H1 (cell line): ENCODE measurements around the gene ZNF500. TPM values are rescaled to one million over a fixed set of nuclear protein-coding genes. Genes with fewer than 3 reads are reported as not detected.

Source experiments
- CTCF ChIA-PET: fragments of 300-600 bp; sonication (Branson Sonifier 250); formaldehyde crosslinking; loops from one replicate; lab custom pipeline; 2021; ENCODE audit not compliant: partially characterized antibody; lab: Charles Lee
- POLR2A ChIA-PET: fragments of 300-600 bp; sonication (Branson Sonifier 250); formaldehyde crosslinking; loops from one replicate; lab custom pipeline; 2021; ENCODE audit warnings: inconsistent platforms; ENCODE audit not compliant: partially characterized antibody; lab: Charles Lee
- DNase-seq, 2 experiments: peaks; one replicate each; pipeline versions ENCODE4 v3.0.0 to v3.0.0-alpha.2; 2010 to 2022; ENCODE audit warnings: low spot score in 2 of 2, low read depth in 1 of 2, mixed read lengths in 1 of 2
- FAIRE-seq: peaks from 2 replicates; lab custom pipeline; 2011; peaks lifted over from hg19 to GRCh38; lab: Jason Lieb, UNC
- H2AFZ ChIP-seq: 2 replicates; pipeline ENCODE4 v1.8.1; 2012; ENCODE audit warnings: low read length, inconsistent platforms
- H2AK5ac ChIP-seq: 2 replicates; pipeline ENCODE4 v1.6.1; 2013; ENCODE audit warnings: low read depth, low read length
- H2BK120ac ChIP-seq: replicated peaks from 2 replicates; pipeline ENCODE3; 2013; ENCODE audit warnings: low read depth, low read length, inconsistent platforms
- H2BK12ac ChIP-seq: 2 replicates; pipeline ENCODE4 v1.6.1; 2013; ENCODE audit warnings: low read depth, low read length
- H2BK15ac ChIP-seq: 2 replicates; pipeline ENCODE4 v1.6.1; 2013; ENCODE audit warnings: low read length
- H2BK20ac ChIP-seq: 2 replicates; pipeline ENCODE4 v1.6.1; 2013; ENCODE audit warnings: low read length
- H2BK5ac ChIP-seq: 2 replicates; pipeline ENCODE4 v1.6.1; 2013; ENCODE audit warnings: low read depth, low read length
- H3K14ac ChIP-seq: 2 replicates; pipeline ENCODE4 v1.6.1; 2013; ENCODE audit warnings: inconsistent platforms; ENCODE audit not compliant: insufficient read length
- H3K18ac ChIP-seq: 2 replicates; pipeline ENCODE4 v1.6.1; 2013; ENCODE audit warnings: low read length; ENCODE audit errors: extremely low read depth
- H3K23ac ChIP-seq: 2 replicates; pipeline ENCODE4 v1.6.1; 2013; ENCODE audit warnings: inconsistent platforms; ENCODE audit not compliant: insufficient read length
- H3K23me2 ChIP-seq: 2 replicates; pipeline ENCODE4 v1.6.1; 2013; ENCODE audit warnings: low read depth, low read length
- H3K27ac ChIP-seq: 2 replicates; pipeline ENCODE4 v1.6.1; 2011; ENCODE audit warnings: low read depth, low read length, inconsistent platforms
- H3K27me3 ChIP-seq, 4 experiments: replicated peaks in 1 of 4; 1 replicate in 1 of 4; 2 replicates in 3 of 4; pipeline versions ENCODE4 v1.6.1 to v1.8.1; 2011 to 2013; ENCODE audit warnings: low read length in 3 of 4, mild to moderate bottlenecking in 3 of 4, inconsistent platforms in 2 of 4, mixed read lengths in 2 of 4, moderate library complexity in 1 of 4; ENCODE audit not compliant: control insufficient read depth in 3 of 4, insufficient read depth in 3 of 4; ENCODE audit errors: extremely low read depth in 1 of 4
- H3K36me3 ChIP-seq, 4 experiments: 2 replicates each; pipeline versions ENCODE4 v1.6.1 to v1.8.1; 2011 to 2013; ENCODE audit warnings: mild to moderate bottlenecking in 4 of 4, low read length in 3 of 4, moderate library complexity in 2 of 4, control low read depth in 1 of 4, inconsistent platforms in 1 of 4; ENCODE audit not compliant: insufficient read depth in 4 of 4, control insufficient read depth in 2 of 4
- H3K4ac ChIP-seq: replicated peaks from 2 replicates; pipeline ENCODE3; 2013; ENCODE audit warnings: low read length, low read depth, mixed read lengths, inconsistent platforms; ENCODE audit not compliant: insufficient read length
- H3K4me1 ChIP-seq, 4 experiments: replicated peaks in 1 of 4; 1 replicate in 1 of 4; 2 replicates in 3 of 4; pipeline versions ENCODE4 v1.6.1 to v1.8.1; 2011 to 2013; ENCODE audit warnings: low read length in 3 of 4, inconsistent platforms in 2 of 4, mixed read lengths in 1 of 4; ENCODE audit not compliant: insufficient read depth in 4 of 4, control insufficient read depth in 3 of 4
- H3K4me2 ChIP-seq, 2 experiments: 2 replicates each; pipeline versions ENCODE4 v1.6.1 to v1.8.1; 2011 to 2013; ENCODE audit warnings: low read depth in 2 of 2, low read length in 2 of 2, control low read depth in 1 of 2, inconsistent platforms in 1 of 2, mild to moderate bottlenecking in 1 of 2; ENCODE audit not compliant: insufficient read depth in 1 of 2
- H3K4me3 ChIP-seq, 4 experiments: fragments of 200-600, 300-600 bp in 1 of 4; sonication (generic), shearing (Covaris generic), sonication (Bioruptor Twin) in 1 of 4; 2 replicates each; pipeline versions ENCODE4 v1.5.1 to v1.8.1; 2011 to 2016; ENCODE audit warnings: low read length in 4 of 4, low read depth in 3 of 4, control low read depth in 2 of 4, inconsistent platforms in 2 of 4, mild to moderate bottlenecking in 2 of 4, mixed read lengths in 1 of 4, moderate library complexity in 1 of 4; ENCODE audit not compliant: insufficient read depth in 2 of 4; ENCODE audit errors: extremely low read depth in 1 of 4
- H3K56ac ChIP-seq: replicated peaks from 2 replicates; pipeline ENCODE3; 2013; ENCODE audit warnings: low read depth, mild to moderate bottlenecking, mixed read lengths, low read length, inconsistent platforms; ENCODE audit not compliant: insufficient read length
- H3K79me1 ChIP-seq: 2 replicates; pipeline ENCODE4 v1.6.1; 2013; ENCODE audit warnings: low read depth, low read length, control low read depth
- H3K79me2 ChIP-seq, 2 experiments: 2 replicates each; pipeline versions ENCODE4 v1.6.1 to v1.8.1; 2012 to 2013; ENCODE audit warnings: low read length in 2 of 2, mild to moderate bottlenecking in 2 of 2, inconsistent platforms in 1 of 2; ENCODE audit not compliant: insufficient read depth in 2 of 2, control insufficient read depth in 1 of 2
- H3K9ac ChIP-seq, 4 experiments: replicated peaks in 1 of 4; 1 replicate in 1 of 4; 2 replicates in 3 of 4; pipeline versions ENCODE4 v1.6.1 to v1.8.1; 2011 to 2013; ENCODE audit warnings: low read depth in 3 of 4, low read length in 3 of 4, control low read depth in 2 of 4, mild to moderate bottlenecking in 2 of 4, moderate library complexity in 2 of 4, inconsistent platforms in 1 of 4; ENCODE audit errors: extremely low read depth in 1 of 4
- H3K9me3 ChIP-seq, 2 experiments: 2 replicates each; pipeline versions ENCODE4 v1.6.1 to v1.8.1; 2012 to 2013; ENCODE audit warnings: mild to moderate bottlenecking in 2 of 2, moderate library complexity in 2 of 2, control low read depth in 1 of 2, inconsistent platforms in 1 of 2, low read depth in 1 of 2, low read length in 1 of 2, mixed read lengths in 1 of 2; ENCODE audit not compliant: insufficient read depth in 2 of 2
- H4K20me1 ChIP-seq, 2 experiments: replicated peaks in 1 of 2; 2 replicates each; pipeline versions ENCODE3 to v1.8.1; 2011 to 2013; ENCODE audit warnings: inconsistent platforms in 2 of 2, low read length in 2 of 2, mild to moderate bottlenecking in 1 of 2; ENCODE audit not compliant: insufficient read depth in 2 of 2, control insufficient read depth in 1 of 2
- H4K5ac ChIP-seq: 2 replicates; pipeline ENCODE4 v1.6.1; 2013; ENCODE audit warnings: low read length, low read depth, mixed read lengths, inconsistent platforms; ENCODE audit not compliant: insufficient read length
- H4K8ac ChIP-seq: 2 replicates; pipeline ENCODE4 v1.8.0; 2013; ENCODE audit warnings: mild to moderate bottlenecking, moderate library complexity, low read length, inconsistent platforms; ENCODE audit not compliant: insufficient read depth; ENCODE audit errors: extremely low read depth
- H4K91ac ChIP-seq: replicated peaks from 2 replicates; pipeline ENCODE3; 2013; ENCODE audit warnings: low read length, mixed read lengths, inconsistent platforms; ENCODE audit not compliant: insufficient read length
- BCL11A ChIP-seq, 2 experiments: IDR thresholded peaks; one replicate each; pipeline ENCODE4 v1.6.1; 2011; ENCODE audit warnings: low read depth in 2 of 2, low read length in 2 of 2, mild to moderate bottlenecking in 2 of 2
- GABPA ChIP-seq: IDR thresholded peaks from 2 replicates; pipeline ENCODE4 v1.6.1; 2011; ENCODE audit warnings: mild to moderate bottlenecking, low read length, moderate library complexity, borderline replicate concordance; ENCODE audit not compliant: insufficient read depth
- TAF1 ChIP-seq: IDR thresholded peaks from 2 replicates; pipeline ENCODE4 v1.6.1; 2011; ENCODE audit warnings: mild to moderate bottlenecking, low read depth, low read length
- TAF7 ChIP-seq: optimal IDR thresholded peaks from 2 replicates; pipeline ENCODE3; 2011; ENCODE audit warnings: low read depth, mild to moderate bottlenecking, inconsistent platforms, low read length, moderate library complexity, borderline replicate concordance
- WGBS, 2 experiments: shearing (Covaris generic) in 1 of 2; methylation state at CpG; one replicate each; pipeline versions ENCODE4 v1.1.6 to v1.1.7; 2013 to 2015; ENCODE audit warnings: low lambda C conversion rate in 2 of 2, mixed read lengths in 2 of 2, inconsistent platforms in 1 of 2, low coverage in 1 of 2, missing lambda C conversion rate in 1 of 2; ENCODE audit not compliant: insufficient replicate concordance in 2 of 2, insufficient coverage in 1 of 2, insufficient read length in 1 of 2; ENCODE audit errors: extremely low coverage in 1 of 2, missing lambda C conversion rate in 1 of 2; 5-methylcytosine and 5-hydroxymethylcytosine counted together
- polyA plus RNA-seq, 7 experiments: library from polyadenylated mRNA; depleted of rRNA in 3 of 7; stranded (reverse) in 5 of 7; unstranded in 2 of 7; fragments of >200 nt in 5 of 7; fragments of 200-250 nt in 2 of 7; gene quantifications; 1 replicate in 5 of 7; 2 replicates in 1 of 7; 4 replicates in 1 of 7; pipeline versions ENCODE4 v1.2.1 to v1.2.3, GENCODE V29; 2011 to 2013; ENCODE audit warnings: missing spikeins in 2 of 7, mixed read lengths in 2 of 7
- total RNA-seq: library from RNA; stranded (reverse); fragmentation: NEBNext Ultra II Directional; extraction: Animal tissue kit (Norgen Biotek cat#: 25700); gene quantifications from 2 replicates; pipeline ENCODE4 v1.2.1, GENCODE V29; 2021

Gene ZNF500
- total and polyA plus RNA-seq, 2 of the 8 experiments (the other 6 are each of a cell fraction or from before 2014, with no cell fraction given), result 10.3 to 10.4 TPM

- H4K5ac ChIP-seq, result no peak overlapping the region
- no peak overlapping the region for H4K8ac ChIP-seq
- FAIRE-seq, result no peak
- no peaks in the 10 kb centered on the region for H3K9me3 ChIP-seq
- no peak overlapping the region for H3K4me2 ChIP-seq
- no peak overlapping the region for H2BK12ac ChIP-seq
- no peak overlapping the region for H4K91ac ChIP-seq
- peaks cover 0 to 8% of the 10 kb centered on the region in 2 experiments for H4K20me1 ChIP-seq
- ChIA-PET POLR2A (interaction anchor here (0.6 kb wide), 1 partner anchor 56 kb away, joined by 4 read pairs; no protein-coding TSS in a partner anchor), CTCF (interaction anchor here (1.4 kb wide), 1 partner anchor 96 kb away, joined by 7 read pairs; no protein-coding TSS in a partner anchor)
- H3K23ac ChIP-seq, result no peak overlapping the region
- H3K14ac ChIP-seq, result no peak overlapping the region
- no peak for DNase-seq
- no peak overlapping the region for H3K27ac ChIP-seq
- no peaks in the 10 kb centered on the region for H3K4me1 ChIP-seq
- no peak overlapping the region for H2BK15ac ChIP-seq
- H3K18ac ChIP-seq, result no peak overlapping the region
- no peak overlapping the region for H2BK120ac ChIP-seq
- no peak overlapping the region for H3K9ac ChIP-seq
- H3K79me2 ChIP-seq, result no peaks in the 10 kb centered on the region
- H3K56ac ChIP-seq, result peak overlapping the region; percentile 25
- H2AK5ac ChIP-seq, result no peak overlapping the region
- H3K23me2 ChIP-seq, result no peaks in the 10 kb centered on the region
- WGBS, 2 experiments, result 94% methylated on average over 16 of the region's 16 CpGs; no CpG with 5 or more reads in 1 of the 2 experiments
- no peak overlapping the region for H2BK5ac ChIP-seq
- H2AFZ ChIP-seq, result no peak overlapping the region
- no peak overlapping the region for H3K4ac ChIP-seq
- no peak overlapping the region for H3K4me3 ChIP-seq
- H2BK20ac ChIP-seq, result no peak overlapping the region
- no peaks in the 10 kb centered on the region for H3K27me3 ChIP-seq
- H3K79me1 ChIP-seq, result no peaks in the 10 kb centered on the region
- H3K36me3 ChIP-seq, result peaks cover 10 to 53% (median 40%) of the 10 kb centered on the region in 4 experiments
- TF ChIP-seq GABPA (no peak), TAF1 (no peak), TAF7 (no peak), BCL11A (IDR thresholded peaks at IDR 0.05; ENCODE audit: low read depth in 2 of 2, low read length in 2 of 2) (no peak)
Observed at GRCh38 chr16:4813251-4814003, 46.5 kb upstream of the ZNF500 start.
